GM06990 (cell line): Measurements from ENCODE around the gene AHCYL2.

Experiments
- DNase-seq: peaks from one replicate; pipeline ENCODE4 v3.0.0-alpha.2; 2011; ENCODE audit not compliant: insufficient read length; ENCODE audit errors: extremely low read depth
- H3K27me3 ChIP-seq: replicated peaks from 2 replicates; pipeline ENCODE4 v1.6.0; 2011; ENCODE audit warnings: low read length; ENCODE audit not compliant: control insufficient read depth, insufficient read depth
- H3K36me3 ChIP-seq: 2 replicates; pipeline ENCODE4 v1.5.1; 2011; ENCODE audit warnings: low read length; ENCODE audit not compliant: control insufficient read depth, insufficient read depth
- H3K4me3 ChIP-seq: replicated peaks from 2 replicates; pipeline ENCODE4 v1.5.1; 2011; ENCODE audit warnings: low read depth, mild to moderate bottlenecking, control low read depth, low read length
- CTCF ChIP-seq: IDR thresholded peaks from 2 replicates; pipeline ENCODE4 v1.5.1; 2011; ENCODE audit warnings: low read length, control low read depth, mild to moderate bottlenecking, inconsistent platforms; ENCODE audit not compliant: insufficient read depth, poor library complexity, severe bottlenecking

Gene AHCYL2

DNA sequence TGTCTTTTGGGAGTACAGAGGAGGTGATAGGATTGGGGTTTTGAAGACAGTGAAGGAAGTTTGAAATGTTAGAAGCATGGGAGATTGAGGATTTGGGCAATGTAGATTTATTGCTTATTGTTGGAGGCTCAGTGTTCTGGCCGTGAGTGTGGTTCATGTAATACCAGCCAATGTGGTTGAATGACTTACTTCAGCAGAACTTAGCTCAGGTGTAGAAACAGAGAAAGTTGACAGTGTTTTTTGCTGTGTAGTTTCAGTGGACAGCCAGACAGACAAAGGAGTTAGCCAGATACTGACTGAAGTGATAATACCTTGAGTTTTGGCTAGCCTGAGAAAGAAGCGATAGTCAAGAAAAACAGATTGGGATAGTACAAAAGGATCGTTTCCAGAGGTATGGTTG is 88.5 kb downstream of the AHCYL2 start:
- Histone ChIP-seq H3K27me3 (no peaks in the 10 kb centered on the region), H3K36me3 (no peaks in the 10 kb centered on the region), H3K4me3 (no peak overlapping the region)
- TF ChIP-seq CTCF = no peak
- DNase-seq = no peak

DNA sequence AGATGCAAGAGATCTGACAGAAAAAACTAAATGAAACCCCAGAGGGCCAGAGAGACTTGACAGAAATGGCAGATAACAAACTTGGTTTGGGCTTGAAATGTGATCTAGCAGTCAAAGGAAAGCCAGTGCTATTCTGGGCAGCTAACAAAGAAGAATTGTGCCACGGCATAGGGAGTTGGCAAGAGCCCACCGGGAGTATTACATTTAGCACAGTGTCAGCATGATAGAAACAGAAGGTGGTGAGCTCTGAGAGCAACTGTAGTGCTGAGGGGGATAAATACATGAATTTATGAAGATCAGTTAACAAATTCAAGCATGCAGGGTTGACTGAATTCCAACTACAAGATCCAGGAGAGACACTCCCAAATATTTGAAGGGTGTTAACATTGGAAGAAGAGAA is 91.1 kb downstream of the AHCYL2 start:
- no peak overlapping the region for H3K4me3 ChIP-seq
- no peak for TF ChIP-seq CTCF
- no peaks in the 10 kb centered on the region for H3K27me3 ChIP-seq
- no peaks in the 10 kb centered on the region for H3K36me3 ChIP-seq
- no peak for DNase-seq

DNA sequence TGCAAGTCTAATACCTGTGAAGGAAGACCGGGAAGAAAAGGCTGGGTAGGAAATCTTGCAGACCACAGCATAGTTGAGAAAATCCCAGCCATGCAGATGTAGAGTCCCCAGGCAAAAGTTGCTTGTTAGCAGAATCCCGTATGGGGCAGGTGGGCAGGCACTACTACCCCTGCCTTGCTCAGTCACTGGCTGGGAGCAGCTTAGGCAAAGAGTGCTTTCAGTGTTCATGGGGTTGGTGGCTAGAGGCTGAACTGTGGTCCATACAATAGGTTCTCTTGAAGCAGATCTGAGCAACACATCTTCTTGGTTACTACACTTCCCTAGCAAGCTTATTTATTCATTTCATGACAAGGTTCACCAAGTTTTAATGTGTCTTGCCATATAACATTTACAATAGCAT is 92.6 kb downstream of the AHCYL2 start:
- DNase-seq = no peak
- H3K36me3 ChIP-seq = no peaks in the 10 kb centered on the region
- TF ChIP-seq CTCF = no peak
- H3K27me3 ChIP-seq = no peaks in the 10 kb centered on the region
- H3K4me3 ChIP-seq = no peak overlapping the region

DNA sequence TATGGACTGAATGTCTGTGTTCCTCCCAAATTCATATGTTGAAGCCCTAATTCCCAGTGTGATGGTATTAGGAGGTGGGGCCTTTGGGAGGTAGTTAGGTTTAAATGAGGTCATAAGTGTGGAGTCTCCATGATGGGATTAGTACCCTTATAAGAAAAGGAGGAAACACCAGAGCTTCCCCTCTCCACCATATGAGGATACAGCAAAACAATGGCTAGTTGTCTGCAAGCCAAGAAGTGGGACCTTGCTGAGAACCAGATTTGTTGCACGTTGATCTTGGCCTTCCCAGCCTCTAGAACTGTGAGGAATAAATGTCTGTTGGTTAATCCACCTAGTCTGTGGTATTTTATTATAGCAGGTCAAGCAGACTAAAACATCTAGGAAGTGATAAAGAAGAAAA is 102.2 kb downstream of the AHCYL2 start:
- Histone ChIP-seq H3K27me3 (no peaks in the 10 kb centered on the region), H3K36me3 (no peaks in the 10 kb centered on the region), H3K4me3 (no peak overlapping the region)
- TF ChIP-seq CTCF = no peak
- DNase-seq = no peak

- no peaks in the 10 kb centered on the region for H3K27me3 ChIP-seq
- TF ChIP-seq CTCF = no peak
- H3K36me3 ChIP-seq = no peaks in the 10 kb centered on the region
- no peak overlapping the region for H3K4me3 ChIP-seq
- DNase-seq = no peak
These were observed 107.6 kb downstream of the AHCYL2 start for GRCh38 chr7:129332254-129333035.

DNA sequence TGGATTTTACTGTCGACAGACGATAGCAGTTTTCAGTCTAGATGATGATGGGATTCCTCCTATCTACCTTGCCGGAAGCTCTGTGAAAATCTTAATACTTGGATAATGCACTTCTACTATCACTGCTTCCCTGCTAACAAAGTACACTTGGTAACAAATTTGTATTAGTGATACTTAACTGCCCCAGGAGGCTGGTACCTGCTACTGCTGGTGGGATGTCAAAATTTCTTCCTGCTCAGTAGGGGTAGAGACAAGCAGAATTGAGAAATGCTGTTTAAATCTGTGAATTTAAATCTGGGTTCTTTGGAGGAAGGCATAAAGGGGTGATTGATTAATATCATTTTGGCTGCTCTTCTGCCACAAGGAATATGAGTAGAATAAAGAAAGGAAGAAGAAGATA is 109.6 kb downstream of the AHCYL2 start:
- H3K4me3 ChIP-seq = no peak overlapping the region
- TF ChIP-seq CTCF = no peak
- H3K36me3 ChIP-seq = no peaks in the 10 kb centered on the region
- H3K27me3 ChIP-seq = no peaks in the 10 kb centered on the region
- no peak for DNase-seq
